ENCODE measurements around the gene C5orf22.
"Not testable (repeated sequence)": the region's sequence is repeated elsewhere in the genome, so short reads cannot be mapped to it uniquely, and the experiment has no call there.

The C5orf22 gene

GRCh38 chr5:31602305-31602704, 70.2 kb downstream of the C5orf22 start:
- not testable (repeated sequence) for DNase-seq

DNA sequence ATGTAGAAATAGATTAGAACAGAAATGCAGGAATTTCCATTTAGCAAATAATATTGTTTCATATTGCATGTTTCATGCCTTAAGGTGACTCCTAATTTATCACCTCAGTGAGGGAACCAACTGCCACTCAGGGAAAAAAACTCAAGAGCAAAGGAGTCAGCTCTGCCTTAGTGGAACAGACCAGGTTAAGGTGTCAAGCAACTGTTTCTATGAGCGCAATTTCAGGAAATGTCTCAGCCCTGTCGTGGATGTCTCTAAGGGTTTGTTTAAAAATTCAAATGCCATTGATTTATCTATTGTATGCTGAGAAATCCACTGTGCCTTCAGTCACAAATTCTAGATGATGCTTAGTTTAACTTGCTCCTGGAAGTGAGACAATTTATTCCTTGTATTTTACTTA, 72.1 kb downstream of the C5orf22 start:
- DNase-seq: no peak

- no peak for DNase-seq
Observed at GRCh38 chr5:31604644-31605043, 72.5 kb downstream of the C5orf22 start.

Measured in right kidney (tissue), 1 donor.